Muscle layer of colon (tissue), 2 donors: ENCODE results near the gene TUBA3E.
A peak's percentile ranks its signal among the peaks of the same experiment; 100 is the strongest.
"Not testable (repeated sequence)": the region's sequence is repeated elsewhere in the genome, so short reads cannot be mapped to it uniquely, and the experiment has no call there.

Experiments used
- H3K27ac ChIP-seq: one replicate; pipeline ENCODE4 v1.7.0; 2013; ENCODE audit warnings: low read depth, mild to moderate bottlenecking, low read length, moderate library complexity
- H3K27me3 ChIP-seq, 2 donors: one replicate each; pipeline ENCODE4 v1.7.0; 2013; ENCODE audit warnings: low read length in 2 of 2, mild to moderate bottlenecking in 2 of 2; ENCODE audit not compliant: insufficient read depth in 2 of 2, control insufficient read depth in 1 of 2
- H3K36me3 ChIP-seq: one replicate; pipeline ENCODE4 v1.7.0; 2013; ENCODE audit warnings: mild to moderate bottlenecking, low read length; ENCODE audit not compliant: insufficient read depth
- H3K4me1 ChIP-seq: one replicate; pipeline ENCODE4 v1.7.0; 2013; ENCODE audit warnings: mild to moderate bottlenecking, low read length; ENCODE audit not compliant: insufficient read depth
- H3K4me3 ChIP-seq, 2 donors: one replicate each; pipeline ENCODE4 v1.7.0; 2013; ENCODE audit warnings: low read length in 2 of 2, low read depth in 1 of 2, mild to moderate bottlenecking in 1 of 2, moderate library complexity in 1 of 2
- H3K9ac ChIP-seq: one replicate; pipeline ENCODE4 v1.7.0; 2013; ENCODE audit warnings: low read length
- H3K9me3 ChIP-seq: one replicate; pipeline ENCODE4 v1.7.0; 2013; ENCODE audit warnings: mild to moderate bottlenecking, low read length
- donor health status: abdominal sarcoma.
- donor health status: Adenocarcinoma of cecum.

The TUBA3E gene

DNA sequence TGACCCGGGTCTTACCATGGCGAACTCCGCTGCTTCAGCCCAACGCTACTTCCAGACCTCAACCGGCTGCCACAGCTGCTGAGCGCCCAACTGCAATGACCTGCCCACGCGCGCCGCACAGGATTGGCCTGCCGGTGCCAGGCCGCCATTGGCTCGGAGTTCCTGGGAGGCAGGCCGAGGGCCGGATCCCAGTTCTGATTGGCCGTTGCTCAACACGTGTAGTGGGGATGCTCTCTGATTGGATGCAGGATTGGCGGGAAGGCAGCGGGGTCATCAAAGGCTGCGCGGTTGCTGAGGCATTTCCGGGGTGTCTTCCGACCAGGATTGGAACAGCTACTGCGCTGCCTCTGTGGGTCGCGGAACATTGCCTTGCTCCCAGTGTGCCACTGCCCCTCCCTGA is at the start of gene TUBA3E:
TUBA3E (minus strand) TSS at position 97 of the 400 bp plus-strand sequence; CDS start at position 18, 79 bp downstream.
- no peak within 1 kb of the TSS for H3K9ac ChIP-seq
- no peaks in the 10 kb centered on the region for H3K9me3 ChIP-seq
- no peaks in the 10 kb centered on the region for H3K27me3 ChIP-seq
- H3K4me3 ChIP-seq: no peak within 1 kb of the TSS
- H3K27ac ChIP-seq: no peak within 1 kb of the TSS
- no peaks in the 10 kb centered on the region for H3K36me3 ChIP-seq
- no peaks in the 10 kb centered on the region for H3K4me1 ChIP-seq

DNA sequence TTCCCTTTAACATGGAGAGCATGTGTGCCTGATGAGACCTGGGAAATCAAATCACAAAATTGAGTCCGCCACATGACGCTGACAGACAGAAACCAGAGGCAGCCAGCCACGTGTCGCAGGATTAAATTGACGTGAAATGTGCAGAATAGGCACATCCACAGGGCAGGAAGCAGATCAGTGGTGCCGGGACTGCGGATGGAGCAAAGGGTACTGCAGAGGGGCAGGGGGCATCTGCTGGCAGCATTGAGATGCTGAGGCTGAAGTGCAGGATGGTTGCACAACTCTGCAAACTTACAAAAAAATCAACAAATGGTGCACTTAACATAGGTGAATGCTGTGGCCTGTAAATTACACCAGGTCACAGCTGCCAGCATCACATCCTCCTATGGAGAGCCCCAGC is 48.2 kb upstream of the TUBA3E start:
- no peaks in the 10 kb centered on the region for H3K4me1 ChIP-seq
- H3K27me3 ChIP-seq: no peaks in the 10 kb centered on the region
- H3K4me3 ChIP-seq: no peak overlapping the region
- H3K27ac ChIP-seq: no peak overlapping the region
- H3K9ac ChIP-seq: no peak overlapping the region
- H3K36me3 ChIP-seq: no peaks in the 10 kb centered on the region
- no peaks in the 10 kb centered on the region for H3K9me3 ChIP-seq

DNA sequence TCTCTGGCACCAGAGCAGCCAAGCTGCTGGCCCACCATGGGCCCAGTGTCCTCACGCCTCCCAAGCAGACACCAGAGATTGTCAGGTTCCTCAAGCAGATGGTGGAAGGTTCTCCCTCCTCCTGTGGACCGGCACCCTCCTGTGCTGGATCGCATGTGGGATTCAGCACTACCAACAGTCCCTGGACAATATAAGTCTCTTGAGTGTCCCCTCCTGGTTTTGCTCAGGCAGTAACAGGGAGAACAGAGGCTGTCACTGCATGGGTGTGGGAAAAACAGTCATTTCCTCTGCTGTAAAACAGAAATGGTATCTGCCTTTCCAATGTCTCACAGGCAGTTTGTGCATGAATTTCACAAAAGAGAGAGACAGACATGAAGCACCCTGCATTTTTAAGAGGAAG is 47.7 kb upstream of the TUBA3E start:
- H3K36me3 ChIP-seq: no peaks in the 10 kb centered on the region
- no peak overlapping the region for H3K27ac ChIP-seq
- H3K27me3 ChIP-seq: no peaks in the 10 kb centered on the region
- no peaks in the 10 kb centered on the region for H3K9me3 ChIP-seq
- no peaks in the 10 kb centered on the region for H3K4me1 ChIP-seq
- H3K9ac ChIP-seq: no peak overlapping the region
- no peak overlapping the region for H3K4me3 ChIP-seq

DNA sequence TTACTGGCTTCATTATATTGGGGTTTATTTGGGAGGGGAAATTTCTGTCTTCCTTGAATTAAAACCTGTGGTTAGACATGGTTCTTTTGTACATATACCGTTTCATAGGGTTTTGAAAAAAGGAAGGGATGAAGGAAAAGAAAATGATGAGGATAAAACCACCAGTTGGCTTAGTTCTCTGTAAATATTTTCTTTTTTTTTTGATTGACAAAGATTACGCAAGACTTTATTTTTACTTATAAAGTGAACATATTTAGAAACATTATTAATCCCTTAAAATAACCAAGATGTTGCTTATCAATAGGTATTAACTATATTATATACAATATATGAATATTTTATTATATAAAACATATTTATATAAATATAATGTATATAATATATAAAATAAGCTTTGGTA is 45.1 kb upstream of the TUBA3E start:
- Histone ChIP-seq H3K27me3 (no peaks in the 10 kb centered on the region), H3K36me3 (no peaks in the 10 kb centered on the region), H3K27ac (no peak overlapping the region), H3K9ac (no peak overlapping the region), H3K4me3 (no peak overlapping the region), H3K9me3 (no peaks in the 10 kb centered on the region), H3K4me1 (no peaks in the 10 kb centered on the region)

DNA sequence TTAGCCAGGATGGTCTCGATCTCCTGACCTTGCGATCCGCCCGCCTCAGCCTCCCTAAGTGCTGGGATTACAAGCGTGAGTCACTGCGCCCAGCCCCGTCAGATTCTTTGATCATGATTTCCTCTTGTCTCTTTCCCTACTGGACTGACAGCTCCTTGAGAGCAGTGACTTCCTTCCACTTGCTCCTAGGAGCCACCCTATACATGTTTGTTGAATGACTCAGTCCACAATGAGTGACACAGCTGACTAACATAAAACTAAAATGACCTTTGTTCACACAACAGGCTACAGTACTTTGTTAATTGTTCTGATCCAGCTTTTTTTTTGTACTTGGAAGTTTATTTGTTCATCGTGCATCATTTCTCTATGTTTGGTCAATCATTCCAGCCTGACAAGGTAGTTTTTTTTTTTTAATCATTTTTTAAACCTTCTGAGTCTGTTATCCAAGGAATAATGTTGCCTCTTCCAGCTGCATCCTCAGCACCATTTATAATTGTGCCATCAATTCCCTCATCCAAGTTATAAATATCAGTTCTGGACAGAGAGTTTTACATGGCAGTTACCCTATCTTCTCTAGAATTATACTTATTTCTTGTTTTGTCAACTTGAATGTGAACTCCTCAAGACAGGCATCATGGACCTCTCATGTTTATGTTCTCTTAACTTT is 42.9 kb upstream of the TUBA3E start:
- H3K4me3 ChIP-seq: no peak overlapping the region
- H3K4me1 ChIP-seq: no peaks in the 10 kb centered on the region
- H3K36me3 ChIP-seq: no peaks in the 10 kb centered on the region
- H3K27ac ChIP-seq: no peak overlapping the region
- no peak overlapping the region for H3K9ac ChIP-seq
- H3K9me3 ChIP-seq: no peaks in the 10 kb centered on the region
- no peaks in the 10 kb centered on the region for H3K27me3 ChIP-seq

DNA sequence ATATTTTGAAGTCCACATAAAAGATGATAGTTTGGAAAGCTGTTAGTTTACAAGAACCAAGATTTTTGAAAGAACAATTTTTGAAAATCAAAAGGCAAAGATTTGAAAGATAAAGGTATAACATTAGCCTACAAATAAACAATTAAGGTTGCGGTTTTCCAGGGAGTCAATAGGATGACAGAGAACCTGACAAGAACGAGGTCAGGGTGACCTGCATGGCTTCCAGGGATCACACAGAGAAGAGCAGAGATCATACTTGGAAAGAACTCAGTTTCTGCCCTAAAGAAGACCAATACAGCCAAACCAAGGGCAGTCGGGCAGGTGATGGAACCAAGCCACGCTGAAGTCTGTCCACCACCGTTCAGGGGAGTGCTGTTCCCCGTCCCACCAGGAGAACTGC is 41.3 kb upstream of the TUBA3E start:
- H3K27me3 ChIP-seq, H3K9ac ChIP-seq, H3K36me3 ChIP-seq, H3K27ac ChIP-seq, H3K4me1 ChIP-seq, H3K4me3 ChIP-seq, H3K9me3 ChIP-seq: not testable (repeated sequence)

DNA sequence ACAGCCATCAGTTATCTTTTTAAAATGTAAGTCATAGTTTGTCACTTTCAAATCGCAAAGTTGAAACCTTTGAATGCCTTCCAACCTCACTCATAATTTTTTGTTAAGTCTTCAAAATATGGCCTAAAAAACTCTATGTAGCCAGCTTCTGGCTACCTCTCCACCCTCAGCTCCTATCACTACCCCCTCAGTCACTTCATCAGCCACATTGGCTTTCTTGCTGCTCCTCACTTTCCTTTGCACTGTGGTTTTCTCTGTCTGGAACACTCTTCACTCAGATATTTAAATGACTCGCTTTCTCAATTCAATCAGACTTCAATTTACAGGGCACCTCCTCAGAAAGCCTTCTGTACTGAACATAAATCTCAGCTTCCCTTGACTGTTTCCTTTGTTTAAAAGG is 34.8 kb upstream of the TUBA3E start:
- H3K27me3 ChIP-seq, H3K4me3 ChIP-seq, H3K9ac ChIP-seq, H3K27ac ChIP-seq, H3K9me3 ChIP-seq, H3K4me1 ChIP-seq, H3K36me3 ChIP-seq: not testable (repeated sequence)

DNA sequence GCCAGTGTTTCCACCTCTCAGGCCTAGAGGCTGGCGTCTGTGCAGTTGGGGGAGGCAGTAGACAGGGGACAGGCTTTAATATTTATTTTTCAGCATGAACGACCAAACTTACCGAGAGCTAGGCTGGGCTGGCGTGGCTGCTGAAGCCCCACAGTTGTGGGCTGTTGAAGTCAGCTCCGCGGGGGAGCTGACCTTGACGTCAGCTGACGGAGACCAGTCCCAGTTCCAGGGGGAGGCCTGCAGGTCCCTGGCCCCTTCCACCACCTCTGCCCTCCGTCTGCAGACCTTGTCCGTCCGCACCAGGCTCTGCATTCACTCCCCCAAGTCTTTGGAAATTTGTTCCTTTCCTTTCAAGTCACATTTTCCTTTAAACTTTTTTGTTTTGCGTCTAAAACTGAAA is 33.4 kb upstream of the TUBA3E start:
- Histone ChIP-seq H3K9me3 (no peaks in the 10 kb centered on the region), H3K36me3 (no peaks in the 10 kb centered on the region), H3K4me1 (no peaks in the 10 kb centered on the region), H3K27me3 (no peaks in the 10 kb centered on the region), H3K27ac (no peak overlapping the region), H3K9ac (no peak overlapping the region), H3K4me3 (no peak overlapping the region)

DNA sequence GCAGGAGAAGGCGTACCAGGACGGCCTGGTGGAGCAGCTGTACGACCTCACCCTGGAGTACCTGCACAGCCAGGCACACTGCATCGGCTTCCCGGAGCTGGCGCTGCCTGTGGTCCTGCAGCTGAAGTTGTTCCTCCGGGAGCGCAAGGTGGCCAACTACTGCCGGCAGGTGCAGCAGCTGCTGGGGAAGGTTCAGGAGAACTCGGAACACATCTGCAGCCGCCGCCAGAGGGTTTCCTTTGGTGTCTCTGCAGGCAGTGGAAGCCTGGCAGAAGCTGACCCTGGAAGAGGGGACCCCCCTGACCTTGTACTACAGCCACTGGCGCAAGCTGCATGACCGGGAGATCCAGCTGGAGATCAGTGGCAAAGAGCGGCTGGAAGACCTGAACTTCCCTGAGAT is 32.7 kb upstream of the TUBA3E start:
- H3K36me3 ChIP-seq, H3K9me3 ChIP-seq, H3K27me3 ChIP-seq, H3K4me3 ChIP-seq, H3K4me1 ChIP-seq, H3K27ac ChIP-seq, H3K9ac ChIP-seq: not testable (repeated sequence)

DNA sequence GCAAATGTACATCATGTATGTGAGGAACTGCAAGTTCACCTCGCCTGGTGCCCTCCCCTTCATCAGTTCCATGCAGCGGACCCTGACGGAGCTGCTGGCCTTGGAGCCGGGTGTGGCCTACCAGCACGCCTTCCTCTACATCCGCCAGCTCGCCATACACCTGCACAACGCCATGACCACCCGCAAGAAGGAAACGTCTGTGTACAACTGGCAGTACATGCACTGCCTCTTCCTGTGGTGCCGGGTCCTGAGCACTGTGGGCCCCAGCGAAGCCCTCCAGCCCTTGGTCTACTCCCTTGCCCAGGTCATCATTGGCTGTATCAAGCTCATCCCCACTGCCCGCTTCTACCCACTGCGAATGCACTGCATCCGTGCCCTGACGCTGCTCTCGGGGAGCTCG is 32.1 kb upstream of the TUBA3E start:
- H3K9me3 ChIP-seq, H3K27ac ChIP-seq, H3K9ac ChIP-seq, H3K4me1 ChIP-seq, H3K4me3 ChIP-seq, H3K36me3 ChIP-seq, H3K27me3 ChIP-seq: not testable (repeated sequence)

DNA sequence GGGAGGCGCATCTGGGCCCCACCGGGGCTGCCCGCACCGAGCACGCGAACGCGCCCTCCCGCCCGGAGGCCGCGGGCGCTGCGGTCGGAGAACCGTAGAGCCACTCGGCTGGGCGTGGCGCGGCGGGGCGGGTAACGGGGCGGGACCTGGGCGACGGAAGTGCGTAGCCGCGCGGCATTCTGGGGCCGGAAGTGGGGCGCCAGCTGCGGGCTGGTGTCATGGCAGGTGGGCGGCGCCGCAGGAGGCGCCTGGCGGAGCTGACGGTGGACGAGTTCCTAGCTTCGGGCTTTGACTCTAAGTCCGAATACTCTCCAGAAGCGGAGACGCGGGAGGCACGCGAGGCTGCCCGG is 30.9 kb upstream of the TUBA3E start:
- not testable (repeated sequence) for H3K9ac ChIP-seq, H3K4me1 ChIP-seq, H3K27ac ChIP-seq, H3K36me3 ChIP-seq, H3K27me3 ChIP-seq, H3K9me3 ChIP-seq
- H3K4me3 ChIP-seq: peak overlapping the region in 1 of 2 donors; percentile 13

DNA sequence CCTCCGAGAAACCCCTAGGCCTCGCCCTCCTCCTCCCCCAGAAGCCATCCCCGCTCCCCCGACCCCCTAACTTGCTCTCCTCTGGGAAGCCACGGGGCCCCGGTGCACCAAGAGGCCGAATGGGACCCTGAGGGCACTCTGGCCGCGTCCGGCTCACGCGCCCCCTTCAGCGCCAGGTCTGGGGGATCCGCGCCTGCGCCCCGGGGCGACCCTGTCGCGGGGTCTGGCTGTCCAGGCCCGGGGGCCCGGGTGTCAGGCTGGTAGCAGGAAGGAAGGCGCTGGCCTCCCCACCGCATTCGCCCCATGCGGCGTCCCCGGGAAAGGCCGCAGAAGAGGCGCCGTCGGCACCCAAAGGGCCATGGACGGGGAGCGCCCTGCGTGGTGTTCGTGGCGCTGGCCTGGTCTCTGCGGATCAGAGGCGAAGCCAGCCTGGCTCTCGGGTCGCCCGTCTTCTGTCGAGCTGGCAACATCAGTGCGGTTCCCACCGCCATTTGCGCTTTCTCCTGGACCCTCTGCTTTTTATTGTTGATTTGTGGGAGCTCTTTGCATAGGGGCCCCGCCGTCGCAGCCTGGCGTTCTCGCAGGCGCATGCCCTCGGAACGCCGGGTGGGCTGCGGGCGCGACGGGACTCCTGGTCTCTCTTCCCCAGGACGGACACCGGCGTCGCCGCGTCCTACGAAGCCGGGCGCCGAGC is 30.4 kb upstream of the TUBA3E start:
- not testable (repeated sequence) for H3K27ac ChIP-seq
- H3K4me3 ChIP-seq: peak overlapping the region in 1 of 2 donors; percentile 13

More for the DNA sequence above, 30.4 kb upstream of the TUBA3E start:
- H3K9ac ChIP-seq, H3K4me1 ChIP-seq, H3K27me3 ChIP-seq, H3K9me3 ChIP-seq, H3K36me3 ChIP-seq: not testable (repeated sequence)
